ENCODE data around the gene ATP2B3.
A peak's percentile ranks its signal among the peaks of the same experiment; 100 is the strongest.

Gene ATP2B3

GRCh38 chrX:153517423-153517822 lies at the start of gene ATP2B3:
TSS of gene ATP2B3 (plus strand) at chrX:153517642. CDS start at chrX:153536248, 18,606 bp downstream.
- no peak for DNase-seq

GRCh38 chrX:153468008-153468580 lies 49.3 kb upstream of the ATP2B3 start:
- DNase-seq: no peak

GRCh38 chrX:153469811-153470410 lies 47.5 kb upstream of the ATP2B3 start:
- no peak for DNase-seq

- DNase-seq: peak; percentile 77
These were observed 46.8 kb upstream of the ATP2B3 start, which contains the start of gene HAUS7 for GRCh38 chrX:153470411-153471363. TSS of gene HAUS7 (minus strand) at chrX:153470576. CDS start at chrX:153470557, 19 bp downstream.

GRCh38 chrX:153471663-153472280 lies 45.7 kb upstream of the ATP2B3 start:
- DNase-seq: no peak

- DNase-seq: no peak
These were observed 44.3 kb upstream of the ATP2B3 start for GRCh38 chrX:153473126-153473525.

GRCh38 chrX:153474266-153474665 lies 43.2 kb upstream of the ATP2B3 start:
- DNase-seq: no peak

- no peak for DNase-seq
These were observed 42.7 kb upstream of the ATP2B3 start for GRCh38 chrX:153474718-153475117.

- DNase-seq: no peak
These were observed 42.2 kb upstream of the ATP2B3 start for GRCh38 chrX:153475271-153475670.

- DNase-seq: no peak
These were observed 41.6 kb upstream of the ATP2B3 start for GRCh38 chrX:153475751-153476281.

- DNase-seq: no peak
These were observed 40.6 kb upstream of the ATP2B3 start for GRCh38 chrX:153476666-153477363.

- no peak for DNase-seq
These were observed 40.0 kb upstream of the ATP2B3 start for GRCh38 chrX:153477364-153477857.

- DNase-seq: no peak
These were observed 39.5 kb upstream of the ATP2B3 start for GRCh38 chrX:153477901-153478300.

GRCh38 chrX:153478746-153479145 lies 38.7 kb upstream of the ATP2B3 start:
- no peak for DNase-seq

- DNase-seq: no peak
These were observed 36.4 kb upstream of the ATP2B3 start for GRCh38 chrX:153481043-153481442.

- DNase-seq: no peak
These were observed 34.9 kb upstream of the ATP2B3 start for GRCh38 chrX:153482376-153483015.

- no peak for DNase-seq
These were observed 31.9 kb upstream of the ATP2B3 start for GRCh38 chrX:153485396-153486080.

- no peak for DNase-seq
These were observed 31.3 kb upstream of the ATP2B3 start for GRCh38 chrX:153486171-153486570.

GRCh38 chrX:153487590-153488071 lies 29.8 kb upstream of the ATP2B3 start:
- DNase-seq: no peak

GRCh38 chrX:153488231-153488914 lies 29.1 kb upstream of the ATP2B3 start:
- DNase-seq: no peak

All from NCI-H187 treated with DMSO at 0.1 percent for 48 hours (cell line).